ENCODE measurements around the gene MED17. TPM values are rescaled to one million over a fixed set of nuclear protein-coding genes. Genes with fewer than 3 reads are reported as not detected.

MED17 gene
- total RNA-seq, 1 experiment from 2014 or later: 26.9 TPM

DNA sequence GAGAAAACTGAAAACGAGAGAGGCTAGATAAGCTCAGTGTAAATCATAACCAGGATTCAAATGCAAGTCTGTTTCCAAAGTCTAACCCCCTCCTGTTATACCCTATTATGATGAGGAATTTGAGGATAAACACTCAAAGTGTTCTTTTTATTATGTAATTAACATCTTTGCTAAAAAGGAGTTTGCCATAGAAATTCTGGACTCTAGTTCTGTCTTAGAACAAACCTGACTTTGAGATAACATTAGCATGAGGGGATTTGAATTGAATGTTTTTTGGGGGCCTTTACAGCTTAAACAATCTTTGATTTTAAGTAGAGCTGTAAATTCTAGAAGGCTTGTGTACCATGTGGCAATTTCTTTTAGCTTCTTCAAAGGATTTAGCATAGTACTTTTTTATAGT is 33.1 kb upstream of the MED17 start:
- no TSS peak for BruUV-seq (replicated peaks)
- no peaks in the 10 kb centered on the region for H3K79me2 ChIP-seq (ENCODE audit: low read depth)
- H3K27ac ChIP-seq: no peak overlapping the region
- no peak for DNase-seq
- TF ChIP-seq, protein P1, sequence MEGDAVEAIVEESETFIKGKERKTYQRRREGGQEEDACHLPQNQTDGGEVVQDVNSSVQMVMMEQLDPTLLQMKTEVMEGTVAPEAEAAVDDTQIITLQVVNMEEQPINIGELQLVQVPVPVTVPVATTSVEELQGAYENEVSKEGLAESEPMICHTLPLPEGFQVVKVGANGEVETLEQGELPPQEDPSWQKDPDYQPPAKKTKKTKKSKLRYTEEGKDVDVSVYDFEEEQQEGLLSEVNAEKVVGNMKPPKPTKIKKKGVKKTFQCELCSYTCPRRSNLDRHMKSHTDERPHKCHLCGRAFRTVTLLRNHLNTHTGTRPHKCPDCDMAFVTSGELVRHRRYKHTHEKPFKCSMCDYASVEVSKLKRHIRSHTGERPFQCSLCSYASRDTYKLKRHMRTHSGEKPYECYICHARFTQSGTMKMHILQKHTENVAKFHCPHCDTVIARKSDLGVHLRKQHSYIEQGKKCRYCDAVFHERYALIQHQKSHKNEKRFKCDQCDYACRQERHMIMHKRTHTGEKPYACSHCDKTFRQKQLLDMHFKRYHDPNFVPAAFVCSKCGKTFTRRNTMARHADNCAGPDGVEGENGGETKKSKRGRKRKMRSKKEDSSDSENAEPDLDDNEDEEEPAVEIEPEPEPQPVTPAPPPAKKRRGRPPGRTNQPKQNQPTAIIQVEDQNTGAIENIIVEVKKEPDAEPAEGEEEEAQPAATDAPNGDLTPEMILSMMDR (conservative IDR thresholded peaks at IDR 0.05): no peak
- no peak for TF ChIP-seq EZH2 (IDR thresholded peaks at IDR 0.05; ENCODE audit: low read depth)
- CTCF ChIA-PET: no interaction called here
- H3K36me3 ChIP-seq (ENCODE audit: low read depth): peaks cover 13% of the 10 kb centered on the region; the same call in 1 of the 2 replicates
- H3K4me3 ChIP-seq: no peak overlapping the region
- H2AFZ ChIP-seq: no peak overlapping the region
- no peaks in the 10 kb centered on the region for H3K4me1 ChIP-seq (replicated peaks; ENCODE audit: insufficient read depth)
- peaks cover 8% of the 10 kb centered on the region; the same call in 1 of the 2 replicates for H3F3A ChIP-seq (ENCODE audit: insufficient read depth, low read depth)
- H4K20me1 ChIP-seq (ENCODE audit: insufficient read depth): no peaks in the 10 kb centered on the region; the same call in 1 of the 2 replicates
- H3K27me3 ChIP-seq (ENCODE audit: insufficient read depth, low read depth): no peaks in the 10 kb centered on the region
- POLR2A ChIA-PET (ENCODE audit: unreplicated experiment): no interaction called here
- intact Hi-C loops (cut with micrococcal nuclease; ENCODE audit: unreplicated experiment): no loop called here
- H3K4me2 ChIP-seq: no peak overlapping the region
- no peaks in the 10 kb centered on the region for H3K9me2 ChIP-seq (ENCODE audit: insufficient read depth)
- H3K9me3 ChIP-seq (ENCODE audit: insufficient read depth, low read depth): no peaks in the 10 kb centered on the region

GRCh38 chr11:93753241-93753640 is 30.8 kb upstream of the MED17 start:
- Histone ChIP-seq H2AFZ (no peak overlapping the region), H3K36me3 (ENCODE audit: low read depth) (peaks cover 16% of the 10 kb centered on the region), H3K4me3 (no peak overlapping the region), H3K4me2 (no peak overlapping the region), H3K27me3 (ENCODE audit: insufficient read depth, low read depth) (no peaks in the 10 kb centered on the region), H3K79me2 (ENCODE audit: low read depth) (no peaks in the 10 kb centered on the region), H3K9me2 (ENCODE audit: insufficient read depth) (no peaks in the 10 kb centered on the region), H3K9me3 (ENCODE audit: insufficient read depth, low read depth) (no peaks in the 10 kb centered on the region), H3F3A (ENCODE audit: insufficient read depth, low read depth) (peaks cover 8% of the 10 kb centered on the region; the same call in 1 of the 2 replicates), H3K4me1 (replicated peaks; ENCODE audit: insufficient read depth) (no peaks in the 10 kb centered on the region), H3K27ac (no peak overlapping the region), H4K20me1 (ENCODE audit: insufficient read depth) (no peaks in the 10 kb centered on the region)
- POLR2A ChIA-PET (ENCODE audit: unreplicated experiment): no interaction called here
- TF ChIP-seq, protein P1 (conservative IDR thresholded peaks at IDR 0.05): no peak
- TF ChIP-seq EZH2 (IDR thresholded peaks at IDR 0.05; ENCODE audit: low read depth): no peak
- BruUV-seq (replicated peaks): no TSS peak
- intact Hi-C loops (cut with micrococcal nuclease; ENCODE audit: unreplicated experiment): no loop called here
- no peak for DNase-seq
- CTCF ChIA-PET: no interaction called here

DNA sequence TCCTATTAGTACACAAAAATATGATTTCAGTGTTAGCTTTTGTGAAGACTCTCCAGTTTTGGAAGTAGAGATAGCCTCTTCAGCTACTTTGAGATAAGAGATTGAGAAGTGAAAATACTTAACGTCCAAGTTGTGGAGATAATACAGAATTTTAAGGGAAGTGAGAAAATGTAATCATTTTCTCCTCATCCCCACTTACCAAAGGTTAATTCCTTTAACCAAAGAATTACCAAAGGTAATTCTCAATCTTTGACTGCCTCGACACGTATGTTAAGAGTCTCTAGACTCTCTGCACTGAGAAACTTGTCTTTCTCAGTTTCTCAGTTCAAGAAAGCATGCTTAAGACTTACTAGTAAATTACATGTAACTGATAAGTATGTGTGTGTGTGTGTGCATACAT is 27.3 kb upstream of the MED17 start:
- Histone ChIP-seq H3K4me3 (no peak overlapping the region), H3K79me2 (ENCODE audit: low read depth) (no peaks in the 10 kb centered on the region), H3K9me3 (ENCODE audit: insufficient read depth, low read depth) (no peaks in the 10 kb centered on the region), H4K20me1 (ENCODE audit: insufficient read depth) (no peaks in the 10 kb centered on the region), H3K4me2 (no peak overlapping the region), H3K4me1 (replicated peaks; ENCODE audit: insufficient read depth) (no peaks in the 10 kb centered on the region), H2AFZ (no peak overlapping the region), H3K9me2 (ENCODE audit: insufficient read depth) (no peaks in the 10 kb centered on the region), H3K27me3 (ENCODE audit: insufficient read depth, low read depth) (no peaks in the 10 kb centered on the region), H3K27ac (no peak overlapping the region), H3F3A (ENCODE audit: insufficient read depth, low read depth) (no peaks in the 10 kb centered on the region), H3K36me3 (ENCODE audit: low read depth) (peaks cover 41% of the 10 kb centered on the region)
- intact Hi-C loops (cut with micrococcal nuclease; ENCODE audit: unreplicated experiment): no loop called here
- TF ChIP-seq EZH2 (IDR thresholded peaks at IDR 0.05; ENCODE audit: low read depth): no peak
- TF ChIP-seq, protein P1 (conservative IDR thresholded peaks at IDR 0.05): no peak
- DNase-seq: no peak
- ChIA-PET POLR2A (ENCODE audit: unreplicated experiment) (no interaction called here), CTCF (no interaction called here)
- BruUV-seq (replicated peaks): no TSS peak
